Heart left ventricle (tissue), 13 donors: ENCODE results near the gene NUBPL.

Source experiments
- POLR2A ChIP-seq, 2 donors: fragments of 450-650 bp; IDR thresholded peaks; one replicate each; pipeline ENCODE4 v1.6.1; 2017; ENCODE audit warnings: antibody characterized with exemption in 2 of 2, mild to moderate bottlenecking in 2 of 2, moderate library complexity in 2 of 2
- TF ChIP-seq, protein P1 (sequence below), 12 donors: fragments of 200-600 bp; sonication (generic) in 4 of 12; IDR thresholded peaks; one replicate each; pipeline versions ENCODE4 v1.5.0 to v1.8.0; 2018 to 2022; ENCODE audit warnings: antibody characterized with exemption in 12 of 12, mild to moderate bottlenecking in 5 of 12
- donor health status: ischemic (EF 13 %, LVEDD 7.1; RV severe dilation, severe dysfunction).
- donor health status: DM: no; HTN: yes; CAD: no.
- donor health status: DM: no; HTN: no; CAD: no.
- donor health status: ischemic (EF 25% LVEDD 6.9; RV normal size, moderate dysfunction).
- donor health status: ischemic (EF 25% LVEDD 5.7; RV mildly dilated, moderate dysfunction).
- donor health status: ischemic (EF 35%, LVEDD 5.7; RV mildly dilated, moderate dysfunction).
- donor health status: nonischemic (EF 11% LVEDD 7.7; RV severe dilation, severe dysfunction).
- donor health status: DM: yes; HTN: yes; CAD: no.
- donor health status: PGD.
- donor health status: ischemic (EF 29% LVEDD 5.4; RV normal size, mild dysfunction).
- donor health status: nonischemic (EF 23%, LVEDD 6.1; RV moderate dilation, normal function).

DNA sequence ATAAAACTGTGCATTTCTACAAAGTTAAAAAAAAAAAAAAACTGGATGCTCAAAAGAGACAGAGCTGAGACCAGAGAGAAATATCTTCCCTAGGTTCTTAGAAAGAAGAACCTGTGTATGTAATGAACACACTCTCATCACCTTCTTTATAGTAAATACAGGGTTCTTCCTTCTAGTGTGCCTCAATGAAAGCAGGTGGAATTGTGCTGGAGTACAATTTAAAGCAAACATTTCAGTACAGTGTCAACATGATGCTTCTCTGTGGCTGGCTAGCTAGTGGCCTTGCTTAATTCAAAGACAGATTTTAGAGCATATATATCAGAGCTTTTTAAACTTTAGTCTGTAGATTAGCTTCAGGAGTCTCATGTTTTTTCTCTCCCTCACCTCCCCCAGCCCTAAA, 266.1 kb downstream of the NUBPL start:
- TF ChIP-seq, protein P1, sequence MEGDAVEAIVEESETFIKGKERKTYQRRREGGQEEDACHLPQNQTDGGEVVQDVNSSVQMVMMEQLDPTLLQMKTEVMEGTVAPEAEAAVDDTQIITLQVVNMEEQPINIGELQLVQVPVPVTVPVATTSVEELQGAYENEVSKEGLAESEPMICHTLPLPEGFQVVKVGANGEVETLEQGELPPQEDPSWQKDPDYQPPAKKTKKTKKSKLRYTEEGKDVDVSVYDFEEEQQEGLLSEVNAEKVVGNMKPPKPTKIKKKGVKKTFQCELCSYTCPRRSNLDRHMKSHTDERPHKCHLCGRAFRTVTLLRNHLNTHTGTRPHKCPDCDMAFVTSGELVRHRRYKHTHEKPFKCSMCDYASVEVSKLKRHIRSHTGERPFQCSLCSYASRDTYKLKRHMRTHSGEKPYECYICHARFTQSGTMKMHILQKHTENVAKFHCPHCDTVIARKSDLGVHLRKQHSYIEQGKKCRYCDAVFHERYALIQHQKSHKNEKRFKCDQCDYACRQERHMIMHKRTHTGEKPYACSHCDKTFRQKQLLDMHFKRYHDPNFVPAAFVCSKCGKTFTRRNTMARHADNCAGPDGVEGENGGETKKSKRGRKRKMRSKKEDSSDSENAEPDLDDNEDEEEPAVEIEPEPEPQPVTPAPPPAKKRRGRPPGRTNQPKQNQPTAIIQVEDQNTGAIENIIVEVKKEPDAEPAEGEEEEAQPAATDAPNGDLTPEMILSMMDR (IDR thresholded peaks at IDR 0.05) = no peak
- no peak for TF ChIP-seq POLR2A (IDR thresholded peaks at IDR 0.05)
